Measurements from ENCODE around the gene ADCY9.

ADCY9 gene

GRCh38 chr16:3999479-4000325 lies 116.5 kb downstream of the ADCY9 start:
- FAIRE-seq: no peak

DNA sequence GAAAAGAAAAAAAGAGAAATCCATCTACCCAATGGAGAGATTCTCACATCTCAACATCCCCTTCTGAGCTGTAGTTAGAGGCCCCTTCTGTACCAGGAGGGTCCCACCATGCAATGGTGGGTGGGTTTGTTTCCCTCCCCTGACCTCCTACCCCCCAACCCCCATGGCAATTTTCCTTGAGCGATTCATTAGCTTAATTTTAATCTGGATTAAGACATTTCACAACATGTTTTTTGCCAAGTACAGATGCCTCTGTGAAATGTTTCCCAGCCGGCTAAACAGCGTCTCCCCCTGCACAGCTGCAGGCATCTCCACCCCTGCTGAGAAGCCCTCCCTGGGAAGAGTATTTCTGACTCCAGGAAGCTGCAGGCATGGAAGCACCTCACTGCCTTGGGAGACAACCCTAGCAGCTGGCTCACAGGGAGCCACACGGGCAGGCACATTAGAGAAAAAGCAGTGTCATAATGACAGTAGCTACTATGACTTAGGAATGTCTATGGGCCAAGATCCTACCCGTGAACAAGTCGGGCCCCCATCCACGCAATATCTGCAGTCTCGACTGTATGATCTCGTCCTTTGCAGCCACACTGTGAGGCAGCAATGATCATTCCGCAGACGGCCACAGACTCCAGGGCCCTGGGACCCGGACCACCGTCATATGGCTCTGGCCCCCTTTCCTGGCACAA lies 117.3 kb downstream of the ADCY9 start:
- no peak for FAIRE-seq

DNA sequence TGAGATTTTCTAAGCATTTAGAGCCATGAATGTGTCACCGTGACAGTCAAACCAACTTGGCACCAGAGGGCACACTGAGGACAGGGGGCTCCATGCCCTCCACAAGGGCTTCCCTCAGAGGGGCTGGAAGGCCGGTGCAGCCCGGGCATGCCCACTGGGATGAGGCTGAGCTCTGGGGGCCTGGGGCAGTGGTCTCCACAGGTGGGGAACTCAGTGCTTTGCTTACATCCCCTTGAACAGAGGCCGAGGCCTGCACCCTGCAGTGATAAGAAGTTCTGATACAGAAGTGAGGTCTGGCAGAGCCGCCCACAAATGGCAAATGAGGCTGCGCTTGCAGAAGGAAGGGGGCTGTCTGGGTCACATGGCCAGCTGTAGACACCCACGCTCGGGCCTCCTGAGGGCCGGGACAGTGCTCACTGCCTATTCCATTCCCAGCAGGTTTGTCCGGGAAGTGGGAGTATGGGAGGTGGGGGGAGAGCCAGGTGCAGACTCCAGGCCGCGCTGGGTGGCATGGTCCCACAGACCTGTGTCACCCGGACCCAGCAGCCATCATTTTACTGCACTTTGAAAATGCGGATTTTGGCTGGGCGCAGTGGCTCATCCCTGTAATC lies 118.9 kb downstream of the ADCY9 start:
- no peak for FAIRE-seq

DNA sequence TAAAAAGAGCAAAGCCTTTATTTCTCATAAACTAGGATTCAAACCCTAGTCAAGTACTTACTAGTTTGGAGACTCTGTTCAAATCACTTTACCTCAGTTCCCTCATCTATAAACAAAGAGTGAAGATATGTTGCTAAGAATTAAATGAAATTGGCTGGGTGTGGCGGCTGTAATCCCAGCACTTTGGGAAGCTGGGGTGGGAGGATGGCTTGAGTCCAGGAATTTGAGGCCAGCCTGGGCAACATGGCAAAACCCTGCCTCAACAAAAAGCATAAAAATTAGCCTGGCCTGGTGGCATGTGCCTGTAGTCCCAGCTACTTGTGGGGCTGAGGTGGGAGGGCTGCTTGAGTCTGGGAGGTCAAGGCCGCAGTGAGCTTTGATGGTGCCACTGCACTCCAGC lies 121.2 kb downstream of the ADCY9 start:
- FAIRE-seq: no peak

DNA sequence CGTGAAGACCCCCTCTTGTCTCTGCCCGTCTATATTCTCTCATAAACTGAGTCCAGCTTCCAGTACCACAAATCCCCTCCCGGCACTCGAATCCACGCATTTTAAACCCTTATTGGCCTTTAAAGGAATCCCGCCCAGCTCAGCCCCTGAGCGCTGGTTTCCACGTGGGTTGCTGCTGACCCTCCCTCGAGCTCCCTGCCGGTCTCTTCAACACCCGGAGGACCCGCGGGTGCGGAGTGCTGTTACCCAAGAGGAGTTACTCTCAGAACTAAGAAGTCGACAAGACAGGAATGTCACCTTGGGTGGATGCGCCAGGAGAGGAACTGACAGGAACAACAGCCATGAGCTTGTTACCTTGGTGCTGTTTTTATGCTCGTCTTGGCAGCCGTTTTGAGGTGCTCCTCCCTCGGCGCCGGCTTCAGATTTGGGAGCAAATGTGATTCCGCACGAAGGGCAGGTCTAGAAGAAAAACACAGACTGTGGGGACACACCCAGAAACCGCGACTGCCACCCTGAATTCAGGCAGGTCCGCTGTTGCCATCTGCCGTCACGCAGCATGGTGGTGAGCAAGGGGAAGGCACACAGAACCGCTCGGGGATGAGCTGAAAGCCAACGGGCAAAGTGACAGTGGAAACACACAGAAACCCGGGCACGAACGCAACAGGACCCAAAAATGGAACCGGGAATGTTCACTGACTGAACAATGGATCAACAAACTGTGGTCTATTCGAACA lies 123.0 kb downstream of the ADCY9 start:
- FAIRE-seq: no peak

DNA sequence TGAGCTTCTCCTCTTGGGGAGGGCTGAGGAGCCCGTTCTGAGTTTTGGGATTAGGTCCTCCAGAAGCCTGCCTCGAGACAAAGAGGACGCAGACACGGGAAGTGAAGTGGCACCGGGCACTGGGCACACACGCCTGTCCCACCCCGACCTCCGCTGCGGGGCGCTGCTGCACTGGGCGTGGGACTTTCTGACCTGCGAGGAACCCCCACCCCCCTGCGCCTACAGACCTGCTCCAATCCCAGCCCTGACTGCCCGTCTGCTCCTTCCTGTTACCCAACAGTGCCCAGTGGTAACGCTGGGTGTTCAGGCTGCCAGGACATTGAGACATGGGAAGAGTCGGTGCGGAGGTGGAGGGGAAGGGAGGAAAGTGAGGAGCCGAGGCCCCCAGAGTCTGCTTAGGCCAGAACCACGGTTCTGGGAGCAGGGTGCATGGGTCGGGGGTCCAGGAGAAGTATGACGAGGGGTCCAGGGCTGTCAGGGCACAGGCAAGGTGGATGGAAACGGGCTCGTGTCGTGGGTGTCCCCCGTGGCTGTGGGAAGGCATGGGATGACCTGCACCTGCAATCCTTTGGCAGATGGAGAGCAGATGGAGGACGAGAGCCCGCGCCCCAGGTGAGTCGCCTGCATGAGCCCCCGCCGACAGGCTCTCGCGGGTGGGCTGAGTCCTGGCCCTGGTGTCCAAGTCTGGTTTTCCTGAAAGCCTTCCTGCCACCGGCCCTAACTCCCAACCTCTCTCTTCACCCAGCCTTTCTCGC lies 123.8 kb downstream of the ADCY9 start:
- no peak for FAIRE-seq

DNA sequence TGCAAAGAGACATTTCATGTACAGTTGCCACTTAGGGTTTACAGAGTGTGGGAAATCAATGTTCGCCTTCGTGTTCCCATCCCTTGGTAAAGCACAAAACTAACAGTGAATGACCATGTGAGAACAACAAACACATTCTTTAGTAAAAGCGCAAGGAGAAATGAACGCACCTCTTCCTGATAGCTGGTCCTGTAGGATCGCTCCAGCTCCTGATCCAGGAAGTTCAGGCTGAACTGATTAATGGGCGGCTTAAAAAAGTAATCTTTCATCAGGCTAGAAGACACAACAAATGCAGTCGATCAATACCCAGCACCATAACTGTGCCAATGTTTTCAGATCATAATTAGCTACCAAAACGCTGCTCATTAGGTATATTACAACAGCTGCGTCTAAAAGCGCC lies 127.4 kb downstream of the ADCY9 start:
- FAIRE-seq: no peak

DNA sequence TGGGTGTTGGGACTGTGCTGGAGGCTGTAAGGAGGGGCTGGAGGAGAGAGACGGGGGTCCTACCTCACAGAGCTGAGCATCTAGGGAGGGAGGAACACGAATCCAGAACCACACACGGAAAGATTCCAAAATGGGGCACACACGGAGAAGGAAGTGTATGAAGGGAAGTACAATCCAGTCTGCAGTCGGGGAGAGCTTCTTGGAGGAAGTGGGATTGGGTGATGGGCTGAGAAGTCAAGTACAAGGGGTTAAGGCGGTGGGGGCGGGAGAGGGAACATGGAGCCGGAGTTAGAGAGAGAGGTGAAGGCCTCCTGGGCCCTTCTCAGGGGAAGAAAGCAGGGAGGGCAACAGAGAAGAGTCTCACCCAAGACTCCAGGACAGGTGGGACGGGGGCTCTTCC lies 128.2 kb downstream of the ADCY9 start:
- FAIRE-seq: no peak

DNA sequence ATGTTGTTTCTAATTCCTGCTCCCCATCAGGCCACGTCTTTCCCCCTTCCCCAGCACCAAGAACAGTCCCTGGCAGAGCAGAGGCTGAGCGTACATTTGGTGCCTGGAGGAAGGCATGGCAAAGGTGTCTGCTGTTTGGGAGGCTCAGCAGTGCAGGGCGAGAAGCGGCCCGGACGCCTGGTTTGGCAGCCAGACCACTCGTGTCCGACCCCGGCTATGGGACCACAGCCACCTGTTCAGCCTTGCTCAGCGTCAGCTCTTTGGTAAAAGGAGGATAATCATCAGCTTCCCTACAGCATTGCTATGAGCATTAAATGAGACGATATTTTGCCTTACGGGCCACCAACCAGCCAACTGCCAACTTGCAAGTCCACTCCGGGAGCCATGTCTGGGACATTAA lies 129.0 kb downstream of the ADCY9 start:
- no peak for FAIRE-seq

GRCh38 chr16:3986235-3986544 lies 130.1 kb downstream of the ADCY9 start:
- FAIRE-seq: no peak

DNA sequence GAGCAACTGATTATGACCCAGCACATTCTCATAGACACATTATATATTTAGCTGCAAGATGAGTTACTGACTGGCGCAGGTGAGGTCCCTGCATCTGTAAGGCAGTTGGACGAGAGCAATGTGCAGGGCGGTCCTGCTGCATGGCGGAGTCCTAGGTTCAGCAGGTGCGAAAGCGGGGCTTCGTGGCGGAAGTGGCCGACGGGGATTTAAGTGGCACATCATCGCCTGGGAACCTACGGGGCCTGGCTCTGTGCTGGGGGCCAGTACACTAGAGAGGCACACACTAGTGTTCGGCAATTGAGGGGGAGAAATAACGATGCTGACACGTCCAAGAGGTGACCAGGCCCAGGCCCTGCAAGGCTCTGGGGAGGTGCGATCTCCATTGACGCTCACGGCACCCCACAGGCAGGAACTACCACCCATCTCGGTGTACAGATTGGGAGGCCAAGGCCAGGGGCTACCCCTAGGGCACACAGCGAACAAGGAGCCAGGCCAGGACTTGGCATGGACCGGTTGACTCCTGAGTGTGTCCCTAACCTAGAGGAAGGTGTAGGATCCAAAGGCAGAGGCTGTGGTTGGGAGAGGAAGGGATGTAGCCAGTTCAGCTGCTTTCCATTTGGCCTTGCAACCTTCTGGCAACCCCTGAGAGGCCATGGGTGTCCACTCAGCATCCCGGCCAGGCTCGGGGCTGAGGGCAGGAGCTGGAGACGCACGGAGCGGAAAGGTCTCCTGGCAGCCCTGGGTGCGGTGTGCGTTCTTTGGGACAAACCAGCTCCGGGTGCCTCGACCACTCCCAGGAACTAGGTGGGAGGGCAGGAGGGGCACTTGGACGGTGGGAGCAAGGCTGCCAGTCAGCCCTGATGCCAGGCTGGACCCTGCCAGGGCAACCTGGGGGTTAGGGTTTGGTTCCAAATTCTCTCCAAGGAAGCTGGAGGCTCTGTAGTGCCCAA lies 131.9 kb downstream of the ADCY9 start:
- no peak for FAIRE-seq

- FAIRE-seq: no peak
Measured at GRCh38 chr16:3983081-3983520, 133.1 kb downstream of the ADCY9 start.

GRCh38 chr16:3982216-3982615 lies 134.0 kb downstream of the ADCY9 start:
- no peak for FAIRE-seq

GRCh38 chr16:3980253-3981111 lies 135.8 kb downstream of the ADCY9 start:
- FAIRE-seq: no peak

GRCh38 chr16:3979518-3979917 lies 136.7 kb downstream of the ADCY9 start:
- FAIRE-seq: no peak

DNA sequence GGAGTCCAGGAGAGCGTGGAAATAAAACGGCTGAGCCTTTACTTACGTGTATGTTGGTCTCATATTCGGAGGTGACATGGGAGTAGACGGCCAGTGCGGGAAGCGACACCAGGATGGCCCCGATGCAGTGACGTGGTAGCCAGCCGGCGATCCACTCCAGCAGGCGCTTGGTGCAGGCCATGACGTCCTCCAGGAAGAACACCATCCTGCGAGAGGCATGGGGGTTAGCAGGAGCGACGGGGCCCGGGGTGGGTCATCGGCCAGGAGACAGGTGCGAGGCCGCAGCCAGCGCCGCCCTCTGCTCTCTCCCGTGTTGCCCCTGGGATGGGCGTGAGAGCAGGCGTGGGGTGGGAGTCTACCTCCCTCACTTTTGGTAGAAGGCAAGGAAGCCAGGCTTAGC lies 137.2 kb downstream of the ADCY9 start:
- no peak for FAIRE-seq

DNA sequence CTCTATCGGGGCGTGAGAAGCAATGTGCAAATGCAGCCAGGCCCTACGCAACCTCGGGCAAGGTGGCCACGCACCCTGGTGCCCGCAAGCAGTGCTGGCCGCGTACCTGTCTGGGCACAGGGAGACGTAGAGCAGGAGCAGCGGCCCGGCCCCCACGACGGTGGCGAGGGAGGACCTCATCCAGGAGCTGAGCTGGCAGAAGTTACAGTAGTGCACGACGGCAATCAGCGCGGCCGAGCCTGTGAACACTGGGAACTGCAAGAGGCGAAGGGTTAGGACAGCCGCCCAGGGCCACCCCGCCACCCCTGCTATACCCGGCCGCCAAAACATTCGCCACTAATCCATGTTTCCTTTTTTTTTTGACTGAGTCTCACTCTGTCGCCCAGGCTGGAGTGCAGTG lies 138.9 kb downstream of the ADCY9 start:
- FAIRE-seq: no peak

- no peak for FAIRE-seq
Measured at GRCh38 chr16:3974751-3975150, 141.5 kb downstream of the ADCY9 start.

- no peak for FAIRE-seq
Measured at GRCh38 chr16:3971706-3972105, 144.5 kb downstream of the ADCY9 start.

DNA sequence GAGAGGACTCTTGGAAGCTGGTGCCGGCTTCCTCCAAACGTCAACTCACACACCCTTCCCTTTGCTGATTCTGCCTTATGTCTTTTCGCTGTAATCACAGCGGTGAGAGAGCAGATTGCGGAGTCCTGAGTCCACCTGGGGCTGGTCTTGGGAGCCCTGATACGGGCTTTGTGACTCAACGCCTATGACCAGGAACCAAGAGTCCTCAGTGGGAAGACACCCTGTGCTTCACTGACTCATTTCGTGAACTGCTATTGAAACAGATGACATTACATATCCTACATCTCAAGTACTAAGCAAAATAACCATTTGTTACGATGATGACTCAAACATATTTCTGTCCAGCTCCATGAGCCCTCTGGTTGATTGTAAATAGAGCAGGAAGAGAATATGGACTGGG lies 145.0 kb downstream of the ADCY9 start:
- FAIRE-seq: no peak

GRCh38 chr16:3968551-3968950 lies 147.7 kb downstream of the ADCY9 start:
- FAIRE-seq: no peak
